Smooth muscle cell (in vitro differentiated cells): ENCODE measurements around the gene PARVB. TPM values are rescaled to one million over a fixed set of nuclear protein-coding genes. Genes with fewer than 3 reads are reported as not detected.
A peak's percentile ranks its signal among the peaks of the same experiment; 100 is the strongest.

Experiments
- DNase-seq: peaks from one replicate; lab custom pipeline; 2025; ENCODE audit not compliant: unreplicated experiment; lab: John Stamatoyannopoulos, UW
- H2AFZ ChIP-seq: fragments of 200-600 bp; sonication (generic); 2 replicates; pipeline ENCODE4 v1.6.0; 2016; ENCODE audit warnings: antibody characterized with exemption, low read depth, mild to moderate bottlenecking
- H3F3A ChIP-seq: fragments of 200-600 bp; sonication (generic); 2 replicates; pipeline ENCODE4 v1.6.0; 2017; ENCODE audit warnings: antibody characterized with exemption, low read depth
- H3K27ac ChIP-seq: fragments of 200-600 bp; sonication (generic); 2 replicates; pipeline ENCODE4 v1.5.1; 2016; ENCODE audit warnings: low read depth, mild to moderate bottlenecking
- H3K27me3 ChIP-seq: fragments of 200-600 bp; sonication (generic); 2 replicates; pipeline ENCODE4 v1.6.1; 2016; ENCODE audit warnings: low read depth, mild to moderate bottlenecking
- H3K36me3 ChIP-seq: fragments of 200-600 bp; sonication (generic); 2 replicates; pipeline ENCODE4 v1.5.1; 2016; ENCODE audit warnings: low read depth
- H3K4me1 ChIP-seq: fragments of 200-600 bp; sonication (generic); 2 replicates; pipeline ENCODE4 v1.5.1; 2016; ENCODE audit warnings: low read depth
- H3K4me2 ChIP-seq: fragments of 200-600 bp; sonication (generic); 2 replicates; pipeline ENCODE4 v1.6.0; 2016; ENCODE audit warnings: mild to moderate bottlenecking
- H3K4me3 ChIP-seq: fragments of 200-600 bp; sonication (generic); 2 replicates; pipeline ENCODE4 v1.5.1; 2016; ENCODE audit warnings: mild to moderate bottlenecking
- H3K79me2 ChIP-seq: fragments of 200-600 bp; sonication (generic); 2 replicates; pipeline ENCODE4 v1.6.0; 2016; ENCODE audit warnings: low read depth, mild to moderate bottlenecking
- H3K9ac ChIP-seq: fragments of 200-600 bp; sonication (generic); 2 replicates; pipeline ENCODE4 v1.6.0; 2016; ENCODE audit warnings: low read depth
- H3K9me3 ChIP-seq: fragments of 200-600 bp; sonication (generic); replicated peaks from 2 replicates; pipeline ENCODE4 v1.5.1; 2016; ENCODE audit warnings: low read depth
- H4K20me1 ChIP-seq: fragments of 200-600 bp; sonication (generic); 2 replicates; pipeline ENCODE4 v1.6.0; 2016; ENCODE audit warnings: low read depth
- CTCF ChIP-seq: fragments of 200-600 bp; sonication (generic); IDR thresholded peaks from 2 replicates; pipeline ENCODE4 v1.5.1; 2017; ENCODE audit warnings: borderline replicate concordance, mild to moderate bottlenecking, antibody characterized with exemption; ENCODE audit not compliant: insufficient read depth, poor library complexity, severe bottlenecking
- WGBS: methylation state at CpG from one replicate; pipeline ENCODE4 v1.1.7; 2016; ENCODE audit warnings: low lambda C conversion rate; 5-methylcytosine and 5-hydroxymethylcytosine counted together
- polyA plus RNA-seq: library from polyadenylated mRNA; unstranded; fragments of >200 nt; fragmentation: Nextera tagmentation; extraction: Ambion mirVana; gene quantifications from 2 replicates; pipeline ENCODE4 v1.2.1, GENCODE V29; 2016
- total RNA-seq: library from RNA; depleted of rRNA; stranded (reverse); fragments of >200 nt; gene quantifications from 2 replicates; pipeline ENCODE4 v1.2.3, GENCODE V29; 2014

PARVB gene
- total and polyA plus RNA-seq, 2 experiments from 2014 or later = 35.1 to 36.6 TPM

DNA sequence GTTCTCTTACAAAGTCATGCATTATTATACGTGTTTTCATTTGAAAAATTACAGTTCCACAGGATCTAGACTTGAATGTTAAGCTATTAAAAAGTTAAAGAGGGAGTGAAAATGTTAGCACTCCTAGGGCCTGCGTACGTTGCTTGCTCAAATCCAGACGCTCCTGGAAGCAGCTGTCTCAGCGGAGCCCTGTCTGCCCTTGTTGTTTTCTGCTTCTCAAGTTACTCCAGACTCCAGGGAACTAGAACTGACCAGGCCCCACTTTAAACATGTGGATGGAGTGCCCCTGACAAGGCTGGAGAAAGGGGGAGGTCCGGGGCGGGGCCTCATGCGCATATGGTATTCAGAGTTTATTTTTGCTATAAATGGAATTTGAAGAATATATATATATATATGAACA lies 9.6 kb downstream of the PARVB start:
- no peaks in the 10 kb centered on the region for H3K27me3 ChIP-seq

GRCh38 chr22:44037519-44038375 lies 13.6 kb downstream of the PARVB start:
- Histone ChIP-seq H2AFZ (no peak overlapping the region), H3K27me3 (no peaks in the 10 kb centered on the region), H3K79me2 (peaks cover 9% of the 10 kb centered on the region), H4K20me1 (peaks cover 24% of the 10 kb centered on the region), H3K9me3 (no peaks in the 10 kb centered on the region), H3K9ac (peak overlapping the region; percentile 34), H3K4me2 (peak overlapping the region; percentile 48), H3K27ac (peak overlapping the region; percentile 76), H3K4me1 (peaks cover 6% of the 10 kb centered on the region), H3F3A (peaks cover 8% of the 10 kb centered on the region), H3K36me3 (no peaks in the 10 kb centered on the region), H3K4me3 (no peak overlapping the region)
- WGBS = 49% methylated on average over 9 of the region's 9 CpGs
- DNase-seq = no peak
- TF ChIP-seq CTCF = no peak

More for the DNA sequence above, 9.6 kb downstream of the PARVB start:
- Histone ChIP-seq H3K36me3 (no peaks in the 10 kb centered on the region), H4K20me1 (peaks cover 23% of the 10 kb centered on the region), H3K9me3 (no peaks in the 10 kb centered on the region), H3K4me1 (peaks cover 6% of the 10 kb centered on the region), H3K4me3 (no peak overlapping the region), H3K27ac (peak overlapping the region; percentile 42), H3K79me2 (peaks cover 24% of the 10 kb centered on the region), H3K4me2 (peak overlapping the region; percentile 44), H3F3A (peaks cover 8% of the 10 kb centered on the region), H2AFZ (no peak overlapping the region), H3K9ac (no peak overlapping the region)
- no peak for DNase-seq
- WGBS = 55% methylated on average over 8 of the region's 8 CpGs
- TF ChIP-seq CTCF = no peak

GRCh38 chr22:44039566-44040171 lies 15.6 kb downstream of the PARVB start:
- Histone ChIP-seq H4K20me1 (peaks cover 33% of the 10 kb centered on the region), H3K27ac (no peak overlapping the region), H3K4me2 (no peak overlapping the region), H3K4me3 (no peak overlapping the region), H2AFZ (no peak overlapping the region), H3F3A (peaks cover 8% of the 10 kb centered on the region), H3K9me3 (no peaks in the 10 kb centered on the region), H3K9ac (no peak overlapping the region), H3K27me3 (no peaks in the 10 kb centered on the region), H3K4me1 (no peaks in the 10 kb centered on the region), H3K79me2 (peaks cover 9% of the 10 kb centered on the region), H3K36me3 (no peaks in the 10 kb centered on the region)
- no peak for DNase-seq
- no peak for TF ChIP-seq CTCF
- WGBS = 96% methylated on average over 8 of the region's 8 CpGs
